Stimulated activated effector memory CD8-positive, alpha-beta T cell treated with anti-CD3 and anti-CD28 coated beads, Interleukin-12 subunit alpha, Interleukin-12 subunit beta, amount 100 ng/mL, for 72 hours (primary cell): ENCODE results near the gene SLC28A2.
"Not testable (repeated sequence)": the region's sequence is repeated elsewhere in the genome, so short reads cannot be mapped to it uniquely, and the experiment has no call there.

Source experiments
- ATAC-seq: fragments of 150-1000 bp; cut with Tn5 transposase; 2 replicates; pipeline ENCODE4 v1.10.0; 2021
- DNase-seq, 2 donors: peaks; one replicate each; pipeline ENCODE4 v3.0.0; 2021 to 2022; ENCODE audit warnings: low spot score in 2 of 2
- H3K27ac Mint-ChIP-seq: one replicate; pipeline ENCODE4 v1.8.0; 2022; ENCODE audit warnings: mild to moderate bottlenecking, mixed read lengths
- H3K36me3 Mint-ChIP-seq: one replicate; pipeline ENCODE4 v1.8.0; 2022; ENCODE audit warnings: mild to moderate bottlenecking, mixed read lengths
- H3K4me1 Mint-ChIP-seq: one replicate; pipeline ENCODE4 v1.8.0; 2022; ENCODE audit warnings: mixed read lengths
- H3K4me3 Mint-ChIP-seq: one replicate; pipeline ENCODE4 v1.8.0; 2022; ENCODE audit warnings: mild to moderate bottlenecking, mixed read lengths
- H3K9me3 Mint-ChIP-seq: one replicate; pipeline ENCODE4 v1.8.0; 2022; ENCODE audit warnings: mixed read lengths

Gene SLC28A2

GRCh38 chr15:45288947-45289346, 36.9 kb downstream of the SLC28A2 start:
- no peaks in the 10 kb centered on the region for H3K36me3 Mint-ChIP-seq
- no peak overlapping the region for H3K27ac Mint-ChIP-seq
- no peak for ATAC-seq
- H3K4me1 Mint-ChIP-seq = no peaks in the 10 kb centered on the region
- H3K4me3 Mint-ChIP-seq = no peak overlapping the region
- H3K9me3 Mint-ChIP-seq = no peaks in the 10 kb centered on the region
- DNase-seq = no peak

DNA sequence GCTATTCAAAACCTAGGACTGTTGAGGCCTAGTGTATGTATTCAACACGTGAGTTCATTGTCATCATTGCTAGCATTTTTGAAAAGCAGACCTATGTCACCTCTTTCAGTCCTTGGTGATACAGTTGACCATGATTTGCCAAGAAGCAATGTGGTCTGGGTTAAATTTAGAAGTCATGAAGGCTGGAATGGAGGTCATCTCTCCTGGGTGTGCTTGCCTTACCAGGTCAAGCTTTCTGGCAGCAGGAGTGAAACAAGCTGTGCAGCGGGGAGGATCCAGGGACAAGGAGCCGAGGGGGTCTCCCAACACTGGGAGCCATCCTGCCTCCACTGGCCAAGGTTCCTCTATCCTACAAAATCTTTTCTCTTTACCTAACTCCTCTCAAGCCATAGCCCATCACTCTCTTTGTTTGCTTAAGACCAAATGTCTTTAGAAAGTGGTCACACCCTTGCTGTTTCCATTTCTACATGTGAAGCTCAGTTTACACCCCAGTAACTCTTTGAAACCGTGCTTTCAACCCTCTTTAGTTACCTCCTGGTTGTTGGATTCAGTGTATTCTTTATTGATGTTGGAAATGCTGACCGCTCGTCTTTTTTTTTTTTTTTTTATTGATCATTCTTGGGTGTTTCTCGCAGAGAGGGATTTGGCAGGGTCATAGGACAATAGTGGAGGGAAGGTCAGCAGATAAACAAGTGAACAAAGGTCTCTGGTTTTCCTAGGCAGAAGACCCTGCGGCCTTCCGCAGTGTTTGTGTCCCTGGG, 40.0 kb downstream of the SLC28A2 start:
- peaks cover 3% of the 10 kb centered on the region for H3K9me3 Mint-ChIP-seq
- H3K36me3 Mint-ChIP-seq = no peaks in the 10 kb centered on the region
- DNase-seq (no peak), ATAC-seq (no peak)
- H3K4me3 Mint-ChIP-seq = no peak overlapping the region
- H3K4me1 Mint-ChIP-seq = no peaks in the 10 kb centered on the region
- no peak overlapping the region for H3K27ac Mint-ChIP-seq

DNA sequence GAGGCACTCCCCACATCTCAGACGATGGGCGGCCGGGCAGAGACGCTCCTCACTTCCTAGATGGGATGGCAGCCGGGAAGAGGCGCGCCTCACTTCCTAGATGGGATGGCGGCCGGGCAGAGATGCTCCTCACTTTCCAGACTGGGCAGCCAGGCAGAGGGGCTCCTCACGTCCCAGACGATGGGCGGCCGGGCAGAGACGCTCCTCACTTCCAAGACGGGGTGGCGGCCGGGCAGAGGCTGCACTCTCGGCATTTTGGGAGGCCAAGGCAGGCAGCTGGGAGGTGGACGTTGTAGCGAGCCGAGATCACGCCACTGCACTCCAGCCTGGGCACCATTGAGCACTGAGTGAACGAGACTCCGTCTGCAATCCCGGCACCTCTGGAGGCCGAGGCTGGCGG, 41.3 kb downstream of the SLC28A2 start:
- H3K4me3 Mint-ChIP-seq, ATAC-seq, H3K4me1 Mint-ChIP-seq, H3K27ac Mint-ChIP-seq, H3K36me3 Mint-ChIP-seq, DNase-seq: not testable (repeated sequence)
- peaks cover 11% of the 10 kb centered on the region for H3K9me3 Mint-ChIP-seq

DNA sequence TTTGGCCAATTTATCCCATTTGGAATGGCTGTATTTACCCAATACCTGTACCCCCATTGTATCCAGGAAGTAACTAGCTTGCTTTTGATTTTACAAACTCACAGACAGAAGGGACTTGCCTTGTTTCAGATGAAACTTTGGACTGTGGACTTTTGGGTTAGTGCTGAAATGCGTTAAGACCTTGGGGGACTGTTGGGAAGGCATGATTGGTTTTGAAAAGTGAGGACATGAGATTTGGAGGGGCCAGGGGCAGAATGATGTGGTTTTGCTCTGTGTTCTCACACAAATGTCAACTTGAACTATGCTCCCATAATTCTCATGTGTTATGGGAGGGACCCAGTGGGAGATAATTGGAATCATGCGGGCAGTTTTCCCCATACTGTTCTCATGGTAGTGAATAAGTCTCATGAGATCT, 46.9 kb downstream of the SLC28A2 start:
- H3K4me3 Mint-ChIP-seq, H3K4me1 Mint-ChIP-seq, H3K27ac Mint-ChIP-seq, H3K36me3 Mint-ChIP-seq, DNase-seq, ATAC-seq: not testable (repeated sequence)
- H3K9me3 Mint-ChIP-seq = peaks cover 11% of the 10 kb centered on the region

DNA sequence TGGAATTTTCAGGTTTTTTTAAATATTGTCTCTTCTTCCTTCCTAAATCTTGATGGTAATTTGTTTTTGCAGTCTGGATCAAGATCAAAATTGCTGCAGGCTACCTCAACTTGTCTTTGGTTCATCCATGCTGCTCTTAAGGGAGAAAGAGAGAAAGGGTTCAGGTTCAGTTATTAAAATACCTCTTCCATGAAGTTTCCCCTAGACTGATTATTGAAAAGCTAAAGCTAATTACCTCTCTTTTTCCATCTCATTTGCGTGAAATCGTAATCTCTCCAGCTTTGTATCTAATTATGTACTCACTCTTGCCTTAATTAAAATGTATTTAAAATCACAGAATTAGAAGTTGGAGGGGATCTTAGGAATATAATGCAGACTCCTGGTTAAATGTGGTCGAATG, 52.7 kb downstream of the SLC28A2 start:
- Mint-ChIP-seq H3K9me3 (no peaks in the 10 kb centered on the region), H3K36me3 (no peaks in the 10 kb centered on the region), H3K27ac (no peak overlapping the region), H3K4me3 (no peak overlapping the region), H3K4me1 (peaks cover 12% of the 10 kb centered on the region)
- no peak for ATAC-seq
- no peak for DNase-seq

DNA sequence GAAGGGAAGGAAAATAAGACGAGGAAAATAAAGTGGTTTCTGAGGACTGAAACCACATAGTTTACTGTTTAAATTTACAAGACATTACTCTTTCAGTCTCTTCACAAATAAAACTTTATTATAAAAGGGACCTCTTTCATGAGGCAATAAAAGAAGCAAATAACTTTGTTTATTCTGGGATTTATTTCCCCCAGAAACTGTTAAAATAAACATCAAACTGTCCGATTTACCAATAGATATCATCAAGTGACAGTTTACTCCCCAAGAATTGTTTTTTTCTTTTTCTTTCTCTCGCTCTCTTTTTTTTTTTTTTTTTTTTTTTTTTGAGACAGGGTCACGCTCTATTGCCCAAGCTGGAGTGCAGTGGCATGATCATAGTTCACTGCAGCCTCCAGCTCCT, 54.1 kb downstream of the SLC28A2 start:
- no peak overlapping the region for H3K27ac Mint-ChIP-seq
- no peak overlapping the region for H3K4me3 Mint-ChIP-seq
- no peaks in the 10 kb centered on the region for H3K9me3 Mint-ChIP-seq
- ATAC-seq = no peak
- peaks cover 12% of the 10 kb centered on the region for H3K4me1 Mint-ChIP-seq
- no peaks in the 10 kb centered on the region for H3K36me3 Mint-ChIP-seq
- no peak for DNase-seq

GRCh38 chr15:45307230-45307924, 55.3 kb downstream of the SLC28A2 start:
- Mint-ChIP-seq H3K27ac (no peak overlapping the region), H3K4me3 (no peak overlapping the region)
- no peak for DNase-seq

DNA sequence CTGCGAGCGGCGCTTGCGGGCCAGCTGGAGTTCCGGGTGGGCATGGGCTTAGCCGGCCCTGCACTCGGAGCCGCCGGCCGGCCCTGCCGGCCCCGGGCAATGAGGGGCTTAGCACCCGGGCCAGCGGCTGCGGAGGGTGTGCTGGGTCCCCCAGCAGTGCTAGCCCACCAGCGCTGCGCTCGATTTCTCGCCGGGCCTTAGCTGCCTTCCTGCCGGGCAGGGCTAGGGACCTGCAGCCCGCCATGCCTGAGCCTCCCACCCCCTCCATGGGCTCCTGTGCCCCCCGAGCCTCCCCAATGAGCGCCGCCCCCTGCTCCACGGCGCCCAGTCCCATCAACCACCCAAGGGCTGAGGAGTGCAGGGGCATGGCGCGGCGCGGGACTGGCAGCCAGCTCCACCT, 62.1 kb downstream of the SLC28A2 start:
- not testable (repeated sequence) for H3K27ac Mint-ChIP-seq, DNase-seq, H3K4me1 Mint-ChIP-seq, ATAC-seq, H3K4me3 Mint-ChIP-seq, H3K9me3 Mint-ChIP-seq, H3K36me3 Mint-ChIP-seq

More at GRCh38 chr15:45307230-45307924, 55.3 kb downstream of the SLC28A2 start:
- ATAC-seq = peak; percentile 64
- Mint-ChIP-seq H3K36me3 (no peaks in the 10 kb centered on the region), H3K4me1 (peaks cover 12% of the 10 kb centered on the region), H3K9me3 (no peaks in the 10 kb centered on the region)

DNA sequence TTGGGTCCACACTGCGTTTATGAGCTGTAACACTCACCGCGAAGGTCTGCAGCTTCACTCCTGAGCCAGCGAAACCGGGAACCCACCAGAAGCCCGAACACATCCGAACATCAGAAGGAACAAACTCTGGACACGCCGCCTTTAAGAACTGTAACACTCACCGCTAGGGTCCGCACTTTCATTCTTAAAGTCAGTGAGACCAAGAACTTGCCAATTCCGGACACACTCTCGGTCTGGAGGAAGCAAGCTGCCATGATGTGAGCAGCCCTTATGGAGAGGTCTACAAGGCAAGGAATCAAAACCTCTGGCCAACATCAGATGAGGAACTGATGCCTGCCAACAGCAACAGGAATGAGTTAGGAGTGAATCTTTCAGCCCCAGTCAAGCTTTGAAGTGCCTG, 62.9 kb downstream of the SLC28A2 start:
- Mint-ChIP-seq H3K36me3 (no peaks in the 10 kb centered on the region), H3K4me3 (no peak overlapping the region), H3K27ac (no peak overlapping the region), H3K4me1 (no peaks in the 10 kb centered on the region), H3K9me3 (no peaks in the 10 kb centered on the region)
- ATAC-seq = no peak
- DNase-seq = no peak

DNA sequence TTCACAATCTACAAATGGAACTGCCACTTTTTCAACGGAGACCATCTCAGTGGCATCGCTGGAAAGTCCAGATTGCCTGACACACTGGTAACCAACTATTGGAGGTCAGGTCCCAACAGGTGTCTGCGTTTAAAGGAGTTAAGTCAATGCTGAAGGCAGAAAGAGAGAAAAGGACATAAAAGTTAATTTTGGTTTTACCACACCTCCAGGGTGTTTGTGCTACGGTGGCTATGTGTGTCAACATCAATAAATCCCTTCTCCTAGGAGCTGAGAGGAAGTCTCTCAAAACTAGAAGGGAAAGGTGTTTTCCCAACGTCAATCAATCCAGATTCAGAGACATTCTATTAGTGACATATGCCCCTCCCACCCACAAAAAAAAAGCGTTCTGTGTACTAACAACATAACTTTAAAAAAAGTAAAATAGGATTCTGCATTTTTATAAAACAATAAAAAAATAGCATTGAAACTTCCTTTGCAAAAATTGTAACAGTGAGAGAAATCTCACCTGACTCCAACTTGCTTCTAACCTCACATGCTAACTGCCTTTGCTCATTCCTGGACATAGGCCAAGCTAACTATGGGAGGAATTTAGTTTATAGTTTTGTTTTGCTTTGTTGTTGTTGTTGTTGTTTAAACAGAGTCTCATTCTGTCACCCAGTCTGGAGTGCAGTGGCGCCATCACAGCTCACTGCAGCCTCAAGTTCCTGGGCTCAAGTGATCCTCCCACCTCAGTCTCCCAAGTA, 67.6 kb downstream of the SLC28A2 start:
- Mint-ChIP-seq H3K9me3 (no peaks in the 10 kb centered on the region), H3K4me3 (no peak overlapping the region), H3K36me3 (no peaks in the 10 kb centered on the region), H3K27ac (no peak overlapping the region), H3K4me1 (no peaks in the 10 kb centered on the region)
- ATAC-seq (no peak), DNase-seq (no peak)

GRCh38 chr15:45320581-45321205, 68.7 kb downstream of the SLC28A2 start:
- ATAC-seq (no peak), DNase-seq (no peak)
- Mint-ChIP-seq H3K9me3 (no peaks in the 10 kb centered on the region), H3K4me3 (no peak overlapping the region), H3K36me3 (no peaks in the 10 kb centered on the region), H3K4me1 (no peaks in the 10 kb centered on the region), H3K27ac (no peak overlapping the region)

DNA sequence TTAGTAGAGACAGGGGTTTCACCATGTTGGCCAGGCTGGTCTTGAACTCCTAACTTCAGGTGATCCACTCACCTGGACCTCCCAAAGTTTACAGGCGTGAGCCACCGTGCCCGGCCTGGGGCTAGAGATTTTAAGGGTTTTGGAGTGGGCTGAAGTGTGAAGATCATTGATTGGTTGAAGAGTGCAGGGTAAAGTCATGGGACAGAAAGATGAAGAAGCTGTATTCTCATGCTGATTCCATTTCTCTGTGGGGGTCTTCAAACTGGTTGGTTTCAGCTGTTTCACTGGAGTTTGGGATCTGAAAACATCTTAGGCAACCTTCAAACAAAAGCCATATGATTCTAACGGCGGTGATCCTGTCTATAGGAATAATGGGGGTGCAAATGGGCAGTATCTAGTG, 74.2 kb downstream of the SLC28A2 start:
- ATAC-seq = no peak
- no peak for DNase-seq
- Mint-ChIP-seq H3K4me1 (no peaks in the 10 kb centered on the region), H3K36me3 (no peaks in the 10 kb centered on the region), H3K9me3 (no peaks in the 10 kb centered on the region), H3K4me3 (no peak overlapping the region), H3K27ac (no peak overlapping the region)

DNA sequence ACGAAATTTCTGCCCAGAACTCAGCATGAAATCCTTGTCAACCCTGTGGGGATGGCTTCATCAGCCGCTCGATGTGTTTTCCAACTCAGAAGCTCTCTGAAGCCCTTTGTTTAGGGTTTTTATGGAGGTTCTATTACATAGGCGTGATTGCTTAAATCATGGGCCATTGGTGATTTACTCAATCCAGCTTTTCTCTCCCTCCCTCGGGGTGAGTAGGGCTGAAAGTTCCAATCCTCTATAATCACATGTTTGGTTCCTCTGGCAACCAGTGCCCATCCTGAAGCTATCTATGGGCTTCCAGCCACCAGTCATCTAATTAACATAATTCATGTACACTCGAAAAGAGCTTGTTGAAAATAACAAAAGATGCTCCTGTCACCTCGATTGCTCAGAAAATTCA, 74.7 kb downstream of the SLC28A2 start:
- no peaks in the 10 kb centered on the region for H3K36me3 Mint-ChIP-seq
- H3K4me3 Mint-ChIP-seq = no peak overlapping the region
- H3K27ac Mint-ChIP-seq = no peak overlapping the region
- ATAC-seq = no peak
- no peaks in the 10 kb centered on the region for H3K4me1 Mint-ChIP-seq
- DNase-seq = no peak
- no peaks in the 10 kb centered on the region for H3K9me3 Mint-ChIP-seq
